GM13977 (cell line): ENCODE data around the gene ACMSD.

ENCODE experiments used
- DNase-seq: peaks from one replicate; pipeline ENCODE4 v3.0.0; 2012; ENCODE audit warnings: low spot score
- CTCF ChIP-seq: IDR thresholded peaks from 2 replicates; pipeline ENCODE4 v1.5.1; 2012; ENCODE audit warnings: mild to moderate bottlenecking, control low read depth; ENCODE audit not compliant: insufficient read depth; ENCODE audit errors: extremely low read depth, missing control alignments
- in situ Hi-C: fragments of 300-500 bp; cut with MboI; formaldehyde crosslinking; loops from one replicate; pipeline ENCODE4 v1.12.0; 2022; ENCODE audit warnings: low sequenced_read_pairs, low pct_unique_long_range_greater_than_20kb, mixed read lengths, inconsistent platforms; ENCODE audit not compliant: unreplicated experiment

ACMSD gene

DNA sequence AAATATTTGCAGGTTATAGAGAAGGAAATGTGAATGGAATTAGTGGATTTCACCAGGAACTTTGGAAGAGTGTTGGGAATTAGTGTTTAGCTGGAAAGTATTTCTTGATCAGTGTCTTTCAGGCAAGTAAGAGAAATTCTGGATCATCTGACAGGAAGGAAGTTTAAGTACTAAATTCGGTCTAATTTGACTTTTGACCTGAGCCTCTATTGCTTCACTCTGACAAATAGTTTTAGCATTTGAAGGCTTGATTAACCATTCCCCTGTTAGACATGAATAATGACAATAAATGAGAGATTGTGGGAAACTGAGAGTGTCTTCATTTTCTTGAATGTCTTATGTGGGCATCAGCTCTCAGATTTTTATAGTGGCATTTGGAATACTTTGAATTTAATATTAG, 96.2 kb downstream of the ACMSD start:
- in situ Hi-C loops = no loop called here

GRCh38 chr2:134936691-134937090, 98.3 kb downstream of the ACMSD start:
- no peak for TF ChIP-seq CTCF
- no peak for DNase-seq
- in situ Hi-C loops = no loop called here

More for the DNA sequence above, 96.2 kb downstream of the ACMSD start:
- no peak for DNase-seq
- no peak for TF ChIP-seq CTCF

GRCh38 chr2:134943540-134943939, 105.1 kb downstream of the ACMSD start:
- peak; percentile 12 for DNase-seq
- TF ChIP-seq CTCF = no peak
- in situ Hi-C loops = no loop called here

DNA sequence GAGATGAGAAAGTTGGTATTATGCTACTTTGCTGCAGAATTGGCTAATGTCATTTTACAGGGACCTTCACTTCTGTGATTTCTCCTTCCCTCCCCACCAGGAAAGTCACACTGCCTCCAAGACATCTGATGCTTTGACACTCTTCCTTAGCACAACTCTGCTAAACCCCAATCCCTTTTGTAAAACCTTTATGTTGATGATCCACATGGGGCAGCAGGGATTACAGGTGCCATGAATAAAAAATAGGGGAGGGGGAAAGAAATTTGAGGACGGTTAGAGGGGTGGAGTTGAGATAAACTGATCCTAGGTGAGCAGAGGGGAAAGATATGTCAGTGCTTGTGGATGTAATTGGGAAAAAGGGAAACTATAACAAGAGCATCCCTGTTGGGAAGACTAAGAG, 106.6 kb downstream of the ACMSD start:
- no peak for TF ChIP-seq CTCF
- no peak for DNase-seq
- in situ Hi-C loops = no loop called here

GRCh38 chr2:134946073-134946472, 107.7 kb downstream of the ACMSD start:
- in situ Hi-C loops = no loop called here
- no peak for TF ChIP-seq CTCF

DNA sequence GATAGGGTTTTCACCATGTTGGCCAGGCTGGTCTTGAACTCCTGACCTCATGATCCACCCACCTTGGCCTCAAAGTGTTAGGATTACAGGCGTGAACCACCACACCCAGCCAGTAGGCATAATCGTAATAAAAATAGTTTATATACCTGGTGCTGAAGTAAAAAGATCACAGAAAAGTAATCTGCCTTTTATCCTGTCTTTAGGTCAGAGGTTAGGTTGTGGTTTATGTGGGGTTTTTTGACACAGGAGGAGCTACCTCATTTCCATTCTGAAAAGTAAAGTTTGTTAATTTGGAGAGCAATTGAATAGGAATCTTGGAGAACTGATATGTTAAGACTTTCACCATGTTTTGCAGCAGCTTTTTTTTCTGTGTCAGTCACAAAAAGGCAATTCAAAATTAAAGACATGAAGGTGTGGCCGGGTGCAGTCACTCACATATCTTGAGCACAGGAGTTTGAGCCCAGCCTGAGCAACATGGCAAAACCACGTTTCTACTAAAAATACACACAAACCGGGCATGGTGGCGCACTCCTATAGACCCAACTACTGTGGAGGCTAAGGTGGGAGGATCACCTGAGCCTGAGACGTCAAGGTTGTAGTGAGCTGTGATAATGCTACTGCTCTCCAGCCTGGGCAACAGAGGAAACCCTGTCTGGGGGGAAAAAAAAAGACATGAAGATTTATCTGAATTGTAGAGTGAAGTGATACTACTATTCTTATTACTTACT, 111.7 kb downstream of the ACMSD start:
- TF ChIP-seq CTCF = no peak
- in situ Hi-C loops = no loop called here
- DNase-seq = no peak

More at GRCh38 chr2:134946073-134946472, 107.7 kb downstream of the ACMSD start:
- DNase-seq = no peak
